Stimulated activated effector memory CD8-positive, alpha-beta T cell treated with anti-CD3 and anti-CD28 coated beads, Interleukin-12 subunit alpha, Interleukin-12 subunit beta, amount 100 ng/mL, for 72 hours (primary cell): ENCODE results near the gene SHMT2.

Source experiments
- ATAC-seq: fragments of 150-1000 bp; cut with Tn5 transposase; 2 replicates; pipeline ENCODE4 v1.10.0; 2021
- DNase-seq, 2 donors: peaks; one replicate each; pipeline ENCODE4 v3.0.0; 2021 to 2022; ENCODE audit warnings: low spot score in 2 of 2
- H3K27ac Mint-ChIP-seq: one replicate; pipeline ENCODE4 v1.8.0; 2022; ENCODE audit warnings: mild to moderate bottlenecking, mixed read lengths
- H3K36me3 Mint-ChIP-seq: one replicate; pipeline ENCODE4 v1.8.0; 2022; ENCODE audit warnings: mild to moderate bottlenecking, mixed read lengths
- H3K4me1 Mint-ChIP-seq: one replicate; pipeline ENCODE4 v1.8.0; 2022; ENCODE audit warnings: mixed read lengths
- H3K4me3 Mint-ChIP-seq: one replicate; pipeline ENCODE4 v1.8.0; 2022; ENCODE audit warnings: mild to moderate bottlenecking, mixed read lengths
- H3K9me3 Mint-ChIP-seq: one replicate; pipeline ENCODE4 v1.8.0; 2022; ENCODE audit warnings: mixed read lengths

SHMT2 gene

GRCh38 chr12:57224973-57225679 lies 4.4 kb upstream of the SHMT2 start:
- Mint-ChIP-seq H3K27ac (no peak overlapping the region), H3K4me3 (peak overlapping the region; percentile 55), H3K36me3 (peaks cover 23% of the 10 kb centered on the region), H3K4me1 (peaks cover 75% of the 10 kb centered on the region), H3K9me3 (no peaks in the 10 kb centered on the region)
- DNase-seq (peak; percentile 59 to 79), ATAC-seq (peak; percentile 48)

- H3K4me1 Mint-ChIP-seq, result peaks cover 77% of the 10 kb centered on the region
- peak overlapping the region; percentile 55 for H3K4me3 Mint-ChIP-seq
- H3K36me3 Mint-ChIP-seq, result peaks cover 29% of the 10 kb centered on the region
- DNase-seq (no peak), ATAC-seq (no peak)
- no peaks in the 10 kb centered on the region for H3K9me3 Mint-ChIP-seq
- no peak overlapping the region for H3K27ac Mint-ChIP-seq
Measured at GRCh38 chr12:57225680-57226210, 3.8 kb upstream of the SHMT2 start.

DNA sequence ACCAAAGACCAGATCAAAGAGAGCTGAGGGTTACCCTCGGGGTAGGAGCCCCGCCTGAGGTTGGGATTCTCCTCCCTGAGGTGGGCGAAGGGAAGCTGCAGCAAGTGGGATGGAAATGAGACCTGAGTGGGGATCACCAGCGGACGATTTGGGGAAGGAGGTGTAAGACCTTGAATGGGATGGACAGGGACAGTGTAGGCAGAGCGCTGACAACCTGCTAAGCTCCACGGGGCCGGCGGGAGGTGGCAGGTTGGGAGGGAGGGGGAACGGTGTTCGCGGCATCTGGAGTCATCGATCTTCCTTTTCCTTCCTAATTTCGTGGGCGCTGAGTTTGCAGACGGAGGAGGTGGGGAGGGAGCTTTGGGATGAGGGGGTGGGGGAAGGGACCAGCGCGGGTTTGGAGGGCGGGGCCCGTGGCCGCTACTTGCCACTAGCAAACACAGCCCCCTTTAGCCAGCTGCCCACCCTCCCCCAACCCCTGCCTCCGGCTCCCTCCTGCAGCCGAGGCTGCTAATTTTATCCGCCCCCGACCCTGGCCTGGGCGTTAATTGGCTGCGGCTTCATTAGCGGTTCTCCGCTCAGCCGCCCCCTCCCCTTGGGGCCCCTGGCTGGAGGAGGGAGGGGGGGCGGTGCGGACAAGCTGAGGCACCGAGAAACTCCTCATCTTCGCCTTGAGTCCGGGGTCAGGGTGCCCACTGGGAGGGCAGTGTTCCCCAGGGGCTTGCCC lies 2.8 kb upstream of the SHMT2 start:
- peaks cover 73% of the 10 kb centered on the region for H3K4me1 Mint-ChIP-seq
- H3K4me3 Mint-ChIP-seq, result peak overlapping the region; percentile 55
- DNase-seq (no peak), ATAC-seq (no peak)
- no peak overlapping the region for H3K27ac Mint-ChIP-seq
- H3K9me3 Mint-ChIP-seq, result no peaks in the 10 kb centered on the region
- peaks cover 39% of the 10 kb centered on the region for H3K36me3 Mint-ChIP-seq

DNA sequence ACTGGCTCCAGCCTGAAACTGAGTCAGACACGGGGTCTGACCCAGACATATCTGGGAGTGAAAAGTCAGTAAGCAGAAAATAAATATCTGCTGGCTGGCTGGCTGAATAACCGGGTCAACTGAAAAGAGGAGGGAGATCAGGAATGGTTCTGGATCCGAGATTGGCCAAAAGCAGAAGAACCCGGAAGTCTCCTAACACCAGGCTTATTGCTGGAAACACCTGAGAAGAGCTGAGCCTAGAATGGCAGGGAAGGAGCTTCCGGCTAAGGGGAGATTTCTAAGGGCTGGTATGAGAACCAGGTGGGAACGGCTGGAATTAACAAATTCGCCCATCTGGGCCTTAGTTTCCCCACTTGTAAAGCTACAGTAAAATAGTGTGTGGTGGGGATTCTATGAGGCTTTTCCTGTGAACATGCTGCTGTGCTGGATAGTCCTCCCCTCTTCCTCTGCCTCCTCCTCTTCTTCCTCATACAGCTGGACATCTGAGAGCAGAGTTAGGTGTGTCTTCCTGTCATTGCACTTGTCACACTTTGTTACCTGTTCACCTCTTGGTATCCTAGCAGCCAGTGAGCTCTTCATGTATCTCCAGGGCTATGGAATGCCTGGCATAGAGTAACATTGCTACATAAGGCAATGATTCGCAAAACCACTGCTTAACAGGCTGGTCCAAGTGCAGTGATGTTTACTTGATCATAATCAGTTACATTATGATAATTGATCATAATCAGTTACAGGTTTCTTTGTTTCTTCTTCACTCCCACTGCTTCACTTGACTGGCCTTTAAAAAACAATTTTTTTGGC lies 2.0 kb upstream of the SHMT2 start:
- DNase-seq, result no peak
- H3K4me3 Mint-ChIP-seq, result peak overlapping the region; percentile 16
- H3K27ac Mint-ChIP-seq, result no peak overlapping the region
- H3K9me3 Mint-ChIP-seq, result no peaks in the 10 kb centered on the region
- peaks cover 46% of the 10 kb centered on the region for H3K36me3 Mint-ChIP-seq
- no peak for ATAC-seq
- peaks cover 66% of the 10 kb centered on the region for H3K4me1 Mint-ChIP-seq

- H3K27ac Mint-ChIP-seq, result peak overlapping the region; percentile 100
- peaks cover 56% of the 10 kb centered on the region for H3K36me3 Mint-ChIP-seq
- peak; percentile 50 for ATAC-seq
- H3K9me3 Mint-ChIP-seq, result no peaks in the 10 kb centered on the region
- peaks cover 60% of the 10 kb centered on the region for H3K4me1 Mint-ChIP-seq
- H3K4me3 Mint-ChIP-seq, result peak overlapping the region; percentile 100
- DNase-seq, result peak in 1 of 2 donors; percentile 62
Measured at GRCh38 chr12:57229046-57229633, 371 bp upstream of the SHMT2 start.

DNA sequence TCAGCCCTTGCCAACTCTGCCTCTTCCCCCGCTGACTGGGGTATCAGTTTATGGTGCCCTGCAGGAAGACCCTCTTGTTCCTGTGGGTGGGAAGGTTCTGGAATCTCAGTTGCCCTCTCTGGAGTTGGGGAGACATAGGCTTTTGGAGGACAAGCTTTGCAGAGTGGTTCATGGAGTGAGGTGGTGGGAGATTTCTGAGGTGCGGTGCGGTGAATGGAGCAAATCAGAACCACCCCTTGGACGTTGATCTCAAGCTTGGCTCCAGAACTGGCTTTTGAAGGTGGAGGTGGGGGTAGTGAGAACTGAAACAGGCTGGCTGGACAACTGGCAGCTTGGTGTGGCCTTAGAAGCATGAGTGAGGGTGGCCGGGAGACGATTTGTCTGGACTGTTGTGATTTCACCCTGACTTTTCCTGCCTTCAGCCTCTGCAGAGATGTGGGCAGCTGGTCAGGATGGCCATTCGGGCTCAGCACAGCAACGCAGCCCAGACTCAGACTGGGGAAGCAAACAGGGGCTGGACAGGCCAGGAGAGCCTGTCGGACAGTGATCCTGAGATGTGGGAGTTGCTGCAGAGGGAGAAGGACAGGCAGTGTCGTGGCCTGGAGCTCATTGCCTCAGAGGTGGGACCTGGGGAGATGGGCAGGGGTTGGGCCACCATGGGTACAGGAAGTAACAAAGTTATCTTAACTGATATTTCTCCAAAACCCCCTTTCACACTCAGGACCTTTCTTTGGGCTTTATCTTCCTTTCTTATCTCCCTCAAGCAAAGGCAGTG lies 1.1 kb downstream of the SHMT2 start:
- H3K36me3 Mint-ChIP-seq, result peaks cover 70% of the 10 kb centered on the region
- H3K27ac Mint-ChIP-seq, result peak overlapping the region; percentile 100
- H3K9me3 Mint-ChIP-seq, result no peaks in the 10 kb centered on the region
- H3K4me3 Mint-ChIP-seq, result peak overlapping the region; percentile 100
- DNase-seq, result no peak
- H3K4me1 Mint-ChIP-seq, result peaks cover 63% of the 10 kb centered on the region
- ATAC-seq, result no peak

- peaks cover 54% of the 10 kb centered on the region for H3K4me1 Mint-ChIP-seq
- H3K27ac Mint-ChIP-seq, result peak overlapping the region; percentile 100
- DNase-seq (no peak), ATAC-seq (no peak)
- no peaks in the 10 kb centered on the region for H3K9me3 Mint-ChIP-seq
- H3K4me3 Mint-ChIP-seq, result peak overlapping the region; percentile 100
- peaks cover 79% of the 10 kb centered on the region for H3K36me3 Mint-ChIP-seq
Measured at GRCh38 chr12:57231276-57232021, 1.9 kb downstream of the SHMT2 start.

- Mint-ChIP-seq H3K9me3 (no peaks in the 10 kb centered on the region), H3K36me3 (peaks cover 85% of the 10 kb centered on the region), H3K27ac (no peak overlapping the region), H3K4me3 (no peak overlapping the region), H3K4me1 (peaks cover 54% of the 10 kb centered on the region)
- ATAC-seq (no peak), DNase-seq (no peak)
Measured at GRCh38 chr12:57232156-57232756, 2.7 kb downstream of the SHMT2 start.

DNA sequence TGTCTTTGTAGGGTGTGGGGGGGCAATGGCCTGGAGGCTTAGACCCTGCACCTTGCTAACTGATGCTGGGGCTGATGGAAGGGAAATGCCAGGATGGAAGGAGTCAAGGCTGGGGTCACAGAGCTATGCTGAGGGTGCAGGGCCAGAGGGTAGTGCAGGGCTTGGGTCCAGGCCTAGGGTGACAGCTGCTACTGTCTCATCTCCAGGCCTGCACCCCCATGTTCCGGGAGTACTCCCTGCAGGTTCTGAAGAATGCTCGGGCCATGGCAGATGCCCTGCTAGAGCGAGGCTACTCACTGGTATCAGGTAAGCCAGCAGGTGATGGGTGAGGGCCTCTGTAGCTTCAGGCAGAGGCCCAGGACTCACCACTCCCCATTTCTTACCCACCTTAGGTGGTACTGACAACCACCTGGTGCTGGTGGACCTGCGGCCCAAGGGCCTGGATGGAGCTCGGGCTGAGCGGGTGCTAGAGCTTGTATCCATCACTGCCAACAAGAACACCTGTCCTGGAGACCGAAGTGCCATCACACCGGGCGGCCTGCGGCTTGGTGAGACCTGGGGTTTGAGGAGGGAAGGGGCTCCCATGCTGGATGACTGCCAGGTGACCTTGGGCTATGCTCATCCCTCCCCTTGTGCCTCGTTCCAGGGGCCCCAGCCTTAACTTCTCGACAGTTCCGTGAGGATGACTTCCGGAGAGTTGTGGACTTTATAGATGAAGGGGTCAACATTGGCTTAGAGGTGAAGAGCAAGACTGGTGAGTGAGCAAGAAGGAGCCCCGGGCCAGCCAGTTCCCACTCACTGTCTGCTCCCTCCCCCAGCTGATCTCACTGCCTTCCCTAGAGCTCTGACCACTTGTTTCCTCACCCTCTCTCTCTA lies 4.1 kb downstream of the SHMT2 start:
- ATAC-seq (no peak), DNase-seq (no peak)
- peaks cover 95% of the 10 kb centered on the region for H3K36me3 Mint-ChIP-seq
- H3K27ac Mint-ChIP-seq, result peak overlapping the region; percentile 50
- H3K4me3 Mint-ChIP-seq, result no peak overlapping the region
- H3K9me3 Mint-ChIP-seq, result no peaks in the 10 kb centered on the region
- peaks cover 60% of the 10 kb centered on the region for H3K4me1 Mint-ChIP-seq

DNA sequence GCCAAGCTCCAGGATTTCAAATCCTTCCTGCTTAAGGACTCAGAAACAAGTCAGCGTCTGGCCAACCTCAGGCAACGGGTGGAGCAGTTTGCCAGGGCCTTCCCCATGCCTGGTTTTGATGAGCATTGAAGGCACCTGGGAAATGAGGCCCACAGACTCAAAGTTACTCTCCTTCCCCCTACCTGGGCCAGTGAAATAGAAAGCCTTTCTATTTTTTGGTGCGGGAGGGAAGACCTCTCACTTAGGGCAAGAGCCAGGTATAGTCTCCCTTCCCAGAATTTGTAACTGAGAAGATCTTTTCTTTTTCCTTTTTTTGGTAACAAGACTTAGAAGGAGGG lies 4.7 kb downstream of the SHMT2 start:
- Mint-ChIP-seq H3K36me3 (peaks cover 95% of the 10 kb centered on the region), H3K27ac (no peak overlapping the region), H3K4me1 (peaks cover 60% of the 10 kb centered on the region), H3K4me3 (no peak overlapping the region), H3K9me3 (no peaks in the 10 kb centered on the region)
- no peak for DNase-seq
- no peak for ATAC-seq

- no peaks in the 10 kb centered on the region for H3K9me3 Mint-ChIP-seq
- ATAC-seq, result no peak
- peaks cover 62% of the 10 kb centered on the region for H3K4me1 Mint-ChIP-seq
- DNase-seq, result no peak
- peaks cover 91% of the 10 kb centered on the region for H3K36me3 Mint-ChIP-seq
- no peak overlapping the region for H3K27ac Mint-ChIP-seq
- no peak overlapping the region for H3K4me3 Mint-ChIP-seq
Measured at GRCh38 chr12:57234571-57235016, 5.1 kb downstream of the SHMT2 start.

- Mint-ChIP-seq H3K4me3 (no peak overlapping the region), H3K27ac (no peak overlapping the region), H3K36me3 (peaks cover 91% of the 10 kb centered on the region), H3K4me1 (peaks cover 62% of the 10 kb centered on the region), H3K9me3 (no peaks in the 10 kb centered on the region)
- ATAC-seq (no peak), DNase-seq (peak in 1 of 2 donors; percentile 61)
Measured at GRCh38 chr12:57235017-57235727, 5.7 kb downstream of the SHMT2 start.
